DMS114 treated with DMSO at 0.1 percent for 48 hours (cell line): Measurements from ENCODE around the gene KLC4.
"Not testable (repeated sequence)": the region's sequence is repeated elsewhere in the genome, so short reads cannot be mapped to it uniquely, and the experiment has no call there.

Source experiments
- DNase-seq: peaks from one replicate; lab custom pipeline; 2025; ENCODE audit not compliant: unreplicated experiment; lab: John Stamatoyannopoulos, UW

KLC4 gene

DNA sequence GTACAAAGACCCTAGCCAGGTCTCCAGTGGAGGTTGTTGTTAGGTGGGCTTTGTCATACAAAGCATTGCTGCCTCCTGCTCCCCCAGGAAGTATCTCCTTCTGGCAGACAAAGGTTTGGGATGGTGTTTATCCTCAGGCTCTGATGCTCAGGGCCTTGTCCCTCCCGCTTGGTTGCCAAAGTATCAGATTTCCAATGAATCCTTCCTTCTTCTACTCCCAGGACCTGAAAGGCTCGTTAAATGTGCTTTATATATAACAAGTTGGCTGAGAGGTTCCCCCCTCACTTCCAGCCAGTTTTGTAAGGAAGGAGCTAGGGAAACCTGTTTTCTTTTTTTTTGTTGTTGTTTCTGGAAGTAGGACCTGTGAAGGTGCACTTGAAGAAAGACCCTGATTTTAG lies 31.1 kb downstream of the KLC4 start:
- no peak for DNase-seq

DNA sequence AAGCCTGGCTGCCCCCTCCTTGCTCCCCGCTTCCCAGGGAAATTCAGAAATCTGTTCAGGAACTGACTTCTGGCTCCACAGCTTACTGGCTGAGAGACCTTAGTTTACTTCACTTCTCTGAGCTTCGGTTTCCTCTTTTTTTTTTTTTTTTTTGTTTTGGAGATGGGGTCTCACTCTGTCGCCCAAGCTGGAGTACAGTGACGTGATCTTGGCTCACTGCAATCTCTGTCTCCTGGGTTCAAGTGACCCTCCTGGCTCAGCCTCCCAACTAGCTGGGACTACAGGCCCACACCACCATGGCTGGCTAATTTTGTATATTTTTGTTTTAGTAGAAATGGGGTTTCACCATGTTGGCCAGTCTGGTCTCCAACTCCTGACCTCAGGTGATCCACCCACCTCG lies 31.6 kb downstream of the KLC4 start:
- DNase-seq = no peak

DNA sequence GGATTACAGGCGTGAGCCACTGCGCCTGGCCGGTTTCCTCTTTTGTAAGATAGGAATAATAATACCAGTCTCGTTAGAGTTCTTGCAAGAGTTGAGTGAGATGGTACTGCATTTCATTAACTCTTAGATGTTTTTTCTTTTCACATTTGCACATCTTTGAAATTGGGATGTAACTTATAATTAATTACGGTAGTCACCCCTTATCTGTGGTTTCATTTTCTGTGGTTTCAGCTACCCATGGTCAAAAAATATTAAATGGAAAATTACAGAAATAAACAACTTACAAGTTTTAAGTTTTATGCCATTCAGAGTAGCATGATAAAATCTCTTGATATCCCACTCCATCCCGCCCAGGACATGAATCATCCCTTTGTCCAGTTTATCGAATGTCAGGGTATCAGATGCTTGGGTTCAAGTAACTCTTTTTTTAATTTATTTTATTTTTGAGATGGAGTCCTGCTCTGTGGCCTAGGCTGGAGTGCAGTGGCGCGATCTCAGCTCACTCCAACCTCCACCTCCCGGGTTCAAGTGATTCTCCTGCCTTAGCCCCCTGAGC lies 32.1 kb downstream of the KLC4 start:
- DNase-seq = no peak

DNA sequence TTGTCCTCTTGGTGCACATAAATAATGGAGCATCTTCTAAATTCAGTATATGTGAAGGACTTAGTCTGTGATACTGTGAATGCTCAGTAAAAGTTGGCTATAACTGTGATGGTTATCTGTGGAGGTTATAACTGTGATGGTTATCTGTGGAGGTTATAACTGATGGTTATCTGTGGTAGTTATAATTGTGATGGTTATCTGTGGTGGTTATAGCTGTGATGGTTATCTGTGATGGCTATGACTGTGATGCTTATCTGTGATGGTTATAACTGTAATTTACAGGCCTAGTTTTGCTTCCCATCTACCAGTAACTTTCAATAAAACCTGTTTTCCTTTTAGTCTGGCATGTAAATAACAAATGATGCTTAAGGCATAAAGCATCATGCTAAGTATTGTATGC lies 33.2 kb downstream of the KLC4 start:
- DNase-seq = no peak

DNA sequence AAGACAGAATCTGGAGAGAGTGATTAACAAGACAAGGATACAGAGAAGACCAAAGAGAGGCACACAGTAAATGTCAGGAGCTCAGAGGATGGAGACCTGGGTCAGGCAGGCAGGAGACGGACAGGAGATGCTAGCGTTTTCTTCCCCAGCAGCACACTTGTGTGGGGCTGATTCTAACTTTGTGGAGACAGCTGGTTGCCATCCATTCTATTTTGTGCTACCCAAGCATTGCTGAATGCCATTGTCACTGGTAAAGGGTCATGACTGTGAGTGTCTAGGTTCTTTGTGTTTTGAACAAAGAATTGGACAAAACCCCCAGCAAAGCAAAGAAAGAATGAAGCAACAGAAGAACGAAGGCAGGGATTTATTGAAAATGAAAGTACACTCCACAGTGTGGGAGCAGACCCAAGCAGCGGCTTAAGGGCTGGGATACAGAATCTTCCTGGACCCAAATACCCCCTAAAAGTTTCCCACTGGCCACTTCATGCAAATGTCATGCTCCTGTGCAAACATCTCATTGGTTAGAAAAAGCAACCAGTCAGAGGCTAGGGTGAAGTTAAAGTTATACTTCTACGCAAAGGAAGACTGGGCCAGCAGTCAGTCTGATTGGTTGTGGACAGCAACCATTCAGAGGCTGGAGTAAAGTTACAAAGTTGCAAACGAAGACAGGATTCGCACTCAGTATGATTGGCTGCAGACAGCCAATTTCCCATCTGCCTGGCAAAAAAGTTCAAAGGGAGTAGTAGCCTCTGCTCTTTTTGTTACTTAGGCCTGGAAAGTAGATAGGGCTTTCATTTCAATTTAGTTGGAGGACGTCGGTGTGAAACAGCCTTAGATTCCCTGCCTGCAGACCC lies 34.2 kb downstream of the KLC4 start:
- DNase-seq = peak; percentile 33

DNA sequence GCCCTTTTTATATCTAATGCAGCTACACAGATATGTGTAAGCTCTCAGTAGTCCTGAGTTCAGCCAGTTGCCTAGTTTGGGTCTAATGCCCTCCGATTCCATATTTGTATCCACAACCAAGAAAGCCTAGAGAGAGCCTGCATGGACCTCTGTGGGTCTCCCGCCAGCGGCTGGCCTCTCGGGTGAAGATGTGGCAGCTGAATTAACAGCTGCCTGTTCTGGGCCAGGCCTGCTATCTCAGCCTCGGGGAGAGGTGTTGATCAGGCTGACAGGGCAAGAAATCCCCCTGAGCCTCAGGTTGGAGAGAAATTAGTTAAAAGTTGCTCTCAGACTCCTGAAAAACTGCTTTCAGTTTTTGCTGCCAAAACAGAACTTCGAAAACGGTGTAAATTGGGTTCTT lies 36.5 kb downstream of the KLC4 start:
- no peak for DNase-seq

DNA sequence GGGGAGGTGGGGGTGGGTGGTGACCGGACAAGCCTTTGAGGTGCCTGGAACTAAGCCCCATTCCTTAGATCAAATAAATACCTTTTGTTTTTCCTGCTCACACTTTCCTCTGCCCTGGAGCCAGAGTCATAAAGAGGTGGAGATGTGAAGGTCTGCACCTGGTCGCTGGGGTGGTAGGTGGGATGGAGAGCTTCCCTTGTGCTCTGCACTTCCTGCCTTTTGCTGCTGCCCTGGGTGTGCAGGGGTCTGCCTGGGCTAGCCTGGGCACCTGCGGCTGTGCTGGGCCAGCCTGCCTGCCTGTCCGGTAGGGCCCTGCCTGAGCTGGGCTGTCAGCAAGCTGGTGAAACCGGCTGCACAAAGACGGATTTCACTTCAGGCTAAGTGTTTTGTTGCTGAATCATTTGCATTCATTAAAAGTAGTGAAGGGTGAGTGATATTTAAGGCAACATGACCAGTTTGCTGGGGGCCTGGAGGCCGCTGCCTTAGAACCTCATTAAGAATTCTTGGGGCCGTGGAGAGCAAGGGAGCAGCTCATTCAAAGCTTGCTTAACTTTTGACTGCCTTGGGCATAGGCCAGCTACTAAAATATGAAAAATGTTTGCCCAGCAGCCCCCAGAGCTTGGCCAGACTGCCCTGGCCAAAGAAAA lies 37.1 kb downstream of the KLC4 start:
- DNase-seq = no peak

DNA sequence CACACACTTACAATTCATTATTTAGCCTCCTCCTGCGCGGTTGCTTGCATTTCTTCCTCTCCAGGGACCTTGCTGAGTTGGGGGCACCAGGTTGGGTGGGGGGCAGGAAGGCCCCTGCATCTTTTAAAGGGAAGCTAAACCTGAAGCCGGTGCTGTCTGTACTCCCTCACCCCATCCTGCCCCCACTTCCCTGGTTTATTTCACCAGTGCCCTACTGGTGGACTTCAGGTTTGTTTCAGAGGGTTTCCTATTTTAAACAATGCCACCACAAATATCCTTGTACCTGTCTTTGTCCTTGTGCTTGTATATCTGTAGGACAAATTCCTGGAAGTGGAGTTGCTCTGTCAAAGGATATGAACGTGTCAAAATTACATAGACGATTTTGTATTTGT lies 37.7 kb downstream of the KLC4 start:
- DNase-seq = no peak

DNA sequence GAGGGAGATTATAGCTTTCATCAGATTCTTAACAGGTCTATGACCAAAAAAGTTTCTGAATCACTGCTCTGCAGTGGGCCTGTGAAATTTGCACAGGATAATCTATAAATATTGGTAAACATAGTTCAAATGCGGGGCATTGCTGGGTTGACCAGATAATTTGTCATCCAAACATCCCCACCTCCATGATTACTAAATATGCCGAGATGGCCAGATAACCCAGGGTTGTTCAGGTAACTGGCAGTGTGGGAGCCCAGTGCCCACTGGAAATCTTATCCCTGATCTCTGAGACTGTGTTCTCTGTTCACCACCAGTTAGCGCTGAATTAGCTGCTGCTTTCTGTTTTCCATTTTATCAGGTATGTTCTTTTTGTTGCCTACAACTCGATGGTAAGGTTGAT lies 38.1 kb downstream of the KLC4 start:
- no peak for DNase-seq

DNA sequence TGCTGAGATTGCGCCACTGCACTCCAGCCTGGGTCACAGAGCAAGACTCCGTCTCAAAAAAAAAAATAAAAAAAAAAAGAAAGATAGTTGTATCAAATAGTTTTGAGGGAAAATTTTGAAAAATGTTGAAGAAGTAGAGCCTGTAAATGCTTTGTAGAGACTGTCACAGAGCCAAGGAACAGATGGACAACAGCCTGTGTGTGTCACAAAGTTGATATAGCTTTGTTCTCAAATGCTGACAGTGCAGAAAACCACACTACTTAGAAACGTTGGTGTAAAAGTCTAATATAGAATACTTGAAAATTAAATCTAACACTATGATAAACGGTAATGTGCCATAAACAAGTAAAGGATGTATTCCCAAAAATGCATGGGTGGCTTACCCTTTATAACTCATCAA lies 42.1 kb downstream of the KLC4 start:
- no peak for DNase-seq

DNA sequence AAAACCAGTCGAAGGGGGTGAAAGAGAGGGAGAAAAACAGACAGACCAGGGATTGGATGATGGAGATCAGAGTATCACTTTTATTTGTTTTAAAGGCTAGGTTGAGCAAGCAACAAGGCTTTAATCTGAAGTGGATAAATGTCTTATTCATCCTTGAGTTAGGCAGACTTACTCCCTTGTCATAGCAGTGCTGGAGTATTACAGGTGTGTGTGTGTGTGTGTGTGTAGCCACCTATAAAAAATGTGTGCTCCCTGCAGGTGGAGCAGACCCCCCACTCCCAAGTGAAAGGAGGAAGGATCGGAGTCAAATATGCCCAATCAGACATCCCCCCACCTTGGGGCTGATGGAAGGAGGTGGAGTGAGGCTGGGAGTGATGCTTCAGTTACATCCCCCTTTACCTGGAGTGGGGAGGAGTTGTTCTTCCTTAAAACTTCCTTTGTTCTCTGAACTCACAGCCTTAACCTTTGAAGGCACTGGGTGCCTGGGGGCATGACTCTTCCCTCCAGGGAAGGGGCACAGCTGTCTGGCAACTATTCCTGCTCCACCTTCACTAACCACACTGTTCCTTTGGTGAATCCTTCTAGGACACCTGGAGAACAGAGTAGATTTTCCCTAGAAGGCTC lies 43.9 kb downstream of the KLC4 start:
- no peak for DNase-seq

DNA sequence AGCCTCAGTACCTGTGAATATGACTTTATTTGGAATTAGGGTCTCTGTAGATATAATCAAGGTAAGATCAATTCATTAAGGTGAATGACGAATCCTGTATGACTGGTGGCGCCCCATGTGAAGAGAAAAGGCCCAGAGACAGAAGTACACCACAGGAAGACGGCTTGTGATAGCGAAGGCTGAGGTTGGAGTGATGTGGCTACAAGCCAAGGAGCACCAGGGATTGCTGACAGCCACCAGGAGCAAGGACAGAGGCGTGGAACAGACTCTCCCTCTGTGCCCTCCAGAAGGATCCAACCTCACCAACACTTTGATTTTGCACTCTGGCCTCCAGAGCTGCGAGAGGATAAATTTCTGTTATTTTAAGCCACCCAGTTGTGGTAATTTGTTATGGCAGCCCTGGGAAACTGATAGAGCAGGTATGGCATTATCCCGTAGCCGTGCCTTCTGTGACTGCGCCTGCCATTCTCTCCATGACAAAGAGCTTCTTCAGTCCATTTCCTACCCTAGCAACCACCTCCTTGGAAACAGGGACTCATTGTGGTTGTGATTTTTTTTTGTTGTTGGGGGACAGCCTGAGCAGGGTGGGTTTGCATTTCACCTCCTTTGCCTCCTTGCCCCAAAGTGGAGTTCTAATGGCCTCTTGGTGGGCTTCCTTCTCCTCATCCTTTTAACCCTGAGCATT lies 46.2 kb downstream of the KLC4 start:
- DNase-seq = no peak

DNA sequence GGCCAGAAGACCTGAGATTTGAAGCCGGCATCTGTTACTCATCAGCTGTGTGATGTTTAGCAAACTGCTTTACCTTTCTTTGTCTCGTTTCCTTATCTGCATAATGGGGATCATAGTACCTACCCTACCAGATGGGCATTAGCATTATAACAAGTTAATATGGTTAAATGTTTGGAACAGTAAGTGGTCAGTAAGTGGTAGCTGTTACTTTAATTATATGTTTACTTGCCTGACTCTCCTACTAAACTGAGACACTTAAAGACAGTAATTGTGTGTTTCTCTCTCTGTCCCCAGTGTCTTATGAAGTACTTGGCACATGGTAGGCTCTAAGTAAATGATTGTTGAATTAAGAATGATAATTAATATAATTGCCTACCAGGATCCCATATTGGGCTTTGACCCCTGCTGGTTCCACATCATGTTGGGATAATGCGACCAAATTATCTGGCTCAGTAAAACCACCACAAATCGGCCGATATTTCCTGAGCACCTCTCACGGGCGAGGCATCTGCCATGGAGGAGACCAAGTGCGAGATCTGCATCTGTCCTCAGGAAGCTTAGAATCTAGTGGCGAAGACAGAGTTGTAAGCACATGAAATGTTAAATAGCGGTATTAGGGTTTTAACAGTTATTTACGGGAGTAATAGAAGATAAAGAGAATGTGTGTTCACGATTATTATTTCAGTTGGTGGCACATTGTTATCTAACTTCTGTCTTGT lies 48.1 kb downstream of the KLC4 start:
- DNase-seq = no peak

DNA sequence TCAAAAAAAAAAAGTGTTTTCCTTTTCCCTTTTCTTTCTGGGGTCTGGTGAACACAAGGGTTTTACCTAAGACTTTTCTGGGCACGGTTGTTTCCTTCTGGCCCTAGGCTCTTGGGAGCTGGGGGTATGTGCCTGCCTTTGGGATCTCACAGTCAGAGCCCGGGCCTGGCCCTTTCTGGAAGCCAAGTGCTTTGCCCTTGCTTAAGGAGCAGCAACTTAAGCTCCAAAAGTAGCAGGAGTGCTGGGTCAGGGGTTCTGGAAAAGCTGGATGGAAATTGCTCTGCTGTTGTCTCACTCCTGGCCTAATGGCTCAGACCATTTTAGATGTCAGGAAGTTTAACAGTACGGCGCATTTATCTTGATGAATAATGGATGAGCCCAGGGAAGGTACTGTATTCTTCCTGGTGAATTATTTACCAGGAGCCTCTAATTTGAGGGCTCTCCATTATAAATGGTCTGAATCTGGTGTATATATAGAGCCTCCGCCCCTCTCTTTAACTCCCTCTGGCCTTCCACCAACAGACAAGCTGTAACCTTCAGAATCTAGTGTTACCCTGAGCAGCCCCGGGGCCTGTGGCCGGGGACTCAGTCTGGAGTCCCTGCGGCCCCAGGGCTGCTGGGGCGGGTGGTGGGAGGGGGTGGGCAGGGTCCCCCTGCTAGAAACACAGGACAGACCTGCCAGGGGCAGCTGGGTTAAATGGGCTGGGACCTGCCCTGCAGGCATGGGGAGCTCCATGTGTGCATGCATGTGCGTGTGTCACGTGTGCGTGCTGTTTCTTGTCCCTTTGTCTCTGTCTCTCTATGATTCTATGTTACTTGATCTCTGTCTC lies 54.2 kb downstream of the KLC4 start:
- DNase-seq = no peak

DNA sequence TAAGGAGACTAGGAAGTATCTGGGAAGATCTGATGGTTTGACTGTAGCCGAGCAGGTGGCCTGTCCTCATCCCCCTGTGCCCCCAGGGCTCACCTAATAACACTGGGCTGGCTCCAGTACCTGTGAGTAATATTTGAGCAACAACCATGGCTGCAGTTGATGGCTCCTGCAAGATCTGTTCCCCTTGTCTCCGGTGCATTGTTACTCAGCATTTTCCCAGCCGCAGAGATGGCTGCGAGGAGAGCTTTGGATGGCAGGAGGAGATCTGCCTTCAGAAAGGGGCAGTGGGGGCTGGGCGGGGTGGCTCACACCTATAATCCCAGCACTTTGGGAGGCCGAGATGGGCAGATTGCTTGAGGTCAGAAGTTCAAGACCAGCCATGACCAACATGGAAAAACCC lies 55.9 kb downstream of the KLC4 start:
- no peak for DNase-seq

DNA sequence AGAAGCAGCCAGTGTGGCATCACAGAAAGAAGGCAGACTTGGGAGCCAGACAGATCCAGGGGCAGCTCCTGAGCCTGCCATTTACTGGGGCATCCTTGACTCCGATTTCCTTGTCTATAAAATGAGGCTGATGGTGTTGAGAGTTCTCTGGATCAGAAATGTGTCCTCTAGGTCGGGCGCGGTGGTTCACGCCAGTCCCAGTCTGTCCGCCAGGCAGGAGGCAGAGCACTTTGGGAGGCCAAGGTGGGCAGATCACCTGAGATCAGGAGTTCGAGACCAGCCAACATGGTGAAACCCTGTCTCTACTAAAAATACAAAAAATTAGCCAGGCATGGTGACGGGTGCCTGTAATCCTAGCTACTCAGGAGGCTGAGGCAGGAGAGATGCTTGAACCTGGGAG lies 58.0 kb downstream of the KLC4 start:
- not testable (repeated sequence) for DNase-seq

DNA sequence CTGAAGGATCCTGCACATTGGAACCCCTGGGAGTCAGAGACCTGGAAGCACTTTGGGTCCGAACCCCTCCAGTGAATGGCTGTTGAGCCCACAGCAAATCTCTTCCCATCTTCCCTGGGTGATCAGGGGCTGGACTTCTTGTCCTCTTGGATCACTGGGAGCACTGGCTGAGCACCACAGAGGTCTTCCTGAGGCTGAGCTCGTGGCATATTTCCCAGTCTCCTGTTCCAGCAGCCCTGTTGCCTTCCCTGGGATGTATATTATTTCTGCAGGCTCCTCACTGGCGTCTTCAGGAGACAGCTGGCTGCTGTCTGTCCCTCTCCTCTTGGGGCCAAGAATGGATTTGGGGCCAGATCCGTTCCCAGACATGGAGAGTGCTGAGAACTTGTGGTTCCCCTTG lies 60.1 kb downstream of the KLC4 start:
- no peak for DNase-seq

DNA sequence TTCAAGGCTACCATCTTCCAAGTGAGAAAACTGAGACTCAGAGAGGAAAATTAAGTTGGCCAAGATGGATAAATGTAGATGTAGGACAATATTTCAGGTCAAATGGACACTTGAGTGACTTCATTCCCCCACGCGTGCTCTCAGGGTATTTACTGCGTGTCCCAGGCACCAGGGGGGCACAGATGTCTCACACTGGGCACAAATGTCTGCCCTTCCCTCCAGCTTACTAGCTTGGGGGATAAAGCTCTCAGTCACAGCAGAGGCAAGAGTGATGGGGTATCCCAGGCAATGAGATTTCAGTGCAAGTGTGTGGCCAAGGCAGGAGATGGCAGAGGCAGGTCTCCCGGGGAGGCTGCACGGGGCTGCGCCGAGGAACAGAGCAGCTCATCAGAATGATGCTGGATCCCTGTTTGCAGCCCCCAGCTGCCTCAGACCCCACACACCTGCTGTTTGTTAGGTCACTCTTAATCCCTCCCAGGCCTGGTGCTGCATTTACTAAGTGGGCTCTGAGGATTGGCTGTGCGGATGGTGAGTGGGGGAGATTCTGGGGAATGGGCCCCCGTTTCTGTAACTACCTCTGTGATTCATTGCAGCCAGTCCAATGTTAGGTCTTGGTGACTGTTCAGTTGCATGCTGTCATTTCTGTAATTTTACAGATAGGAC lies 60.8 kb downstream of the KLC4 start:
- DNase-seq = no peak
